WTC11 (cell line): Measurements from ENCODE around the gene PEBP1. TPM values are rescaled to one million over a fixed set of nuclear protein-coding genes. Genes with fewer than 3 reads are reported as not detected.

Experiments
- ATAC-seq: fragments of 200-7000 bp; cut with Tn5 transposase; 2 replicates; pipeline ENCODE4 v1.10.0; 2021; ENCODE audit warnings: mild to moderate bottlenecking, moderate library complexity
- CTCF ChIA-PET: fragments of 300-600 bp; sonication (Branson Sonifier 250); formaldehyde crosslinking; loops from one replicate; lab custom pipeline; 2021; ENCODE audit warnings: antibody characterized with exemption; lab: Charles Lee
- POLR2A ChIA-PET: fragments of 350-600 bp; sonication (Branson Sonifier 250); formaldehyde crosslinking; loops from one replicate; lab custom pipeline; 2021; ENCODE audit warnings: antibody characterized with exemption; lab: Charles Lee
- DNase-seq: peaks from one replicate; pipeline ENCODE4 v3.0.0; 2021; ENCODE audit warnings: low spot score
- H3K27ac Mint-ChIP-seq: 2 replicates; pipeline ENCODE4 v1.8.0; 2021; ENCODE audit warnings: mixed read lengths
- H3K27me3 Mint-ChIP-seq: 2 replicates; pipeline ENCODE4 v1.8.0; 2021; ENCODE audit warnings: low read depth, mild to moderate bottlenecking, moderate library complexity, mixed read lengths
- H3K36me3 Mint-ChIP-seq: 2 replicates; pipeline ENCODE4 v1.8.0; 2021; ENCODE audit warnings: mixed read lengths
- H3K4me1 Mint-ChIP-seq: 2 replicates; pipeline ENCODE4 v1.8.0; 2022; ENCODE audit warnings: mixed read lengths
- H3K4me3 Mint-ChIP-seq: 2 replicates; pipeline ENCODE4 v1.8.0; 2021; ENCODE audit warnings: mild to moderate bottlenecking, moderate library complexity, mixed read lengths
- H3K9me3 Mint-ChIP-seq: 2 replicates; pipeline ENCODE4 v1.8.0; 2021; ENCODE audit warnings: mixed read lengths
- AR ChIP-seq: fragments of 250-450 bp; sonication (Bioruptor Pico); IDR thresholded peaks from 2 replicates; pipeline ENCODE4 v1.9.0; 2021; ENCODE audit warnings: mild to moderate bottlenecking
- CREM ChIP-seq: sonication (generic); formaldehyde crosslinking; IDR thresholded peaks from 2 replicates; pipeline ENCODE4 v1.8.1; 2022; ENCODE audit warnings: mild to moderate bottlenecking, missing genetic modification reagents, moderate library complexity
- CTCF ChIP-seq: fragments of 200-600 bp; IDR thresholded peaks from 2 replicates; pipeline ENCODE4 v1.8.0; 2022; ENCODE audit warnings: antibody characterized with exemption
- FOXP4 ChIP-seq: sonication (generic); formaldehyde crosslinking; IDR thresholded peaks from 2 replicates; pipeline ENCODE4 v1.8.0; 2022; ENCODE audit warnings: mild to moderate bottlenecking, missing genetic modification reagents
- MLX ChIP-seq: sonication (generic); formaldehyde crosslinking; IDR thresholded peaks from 2 replicates; pipeline ENCODE4 v1.8.1; 2023; ENCODE audit warnings: mild to moderate bottlenecking, missing genetic modification reagents, moderate library complexity
- MXD4 ChIP-seq: fragments of 250-450 bp; sonication (Bioruptor Pico); IDR thresholded peaks from 2 replicates; pipeline ENCODE4 v1.8.0; 2021; ENCODE audit warnings: mild to moderate bottlenecking, moderate library complexity, borderline replicate concordance
- NFYB ChIP-seq: sonication (generic); formaldehyde crosslinking; conservative IDR thresholded peaks from 2 replicates; pipeline ENCODE4 v1.8.0; 2022; ENCODE audit warnings: low read depth, missing genetic modification reagents
- SOX15 ChIP-seq: fragments of 250-450 bp; sonication (Bioruptor Pico); IDR thresholded peaks from 2 replicates; pipeline ENCODE4 v1.9.0; 2021; ENCODE audit warnings: mild to moderate bottlenecking
- ZBTB43 ChIP-seq: sonication (generic); formaldehyde crosslinking; IDR thresholded peaks from 2 replicates; pipeline ENCODE4 v1.8.1; 2023; ENCODE audit warnings: mild to moderate bottlenecking, missing genetic modification reagents
- ZMAT4 ChIP-seq: fragments of 250-450 bp; sonication (Bioruptor Pico); IDR thresholded peaks from 2 replicates; pipeline ENCODE4 v1.9.0; 2021; ENCODE audit warnings: mild to moderate bottlenecking
- ZNF121 ChIP-seq: sonication (generic); formaldehyde crosslinking; IDR thresholded peaks from 2 replicates; pipeline ENCODE4 v1.8.0; 2023; ENCODE audit warnings: missing genetic modification reagents
- ZNF219 ChIP-seq: sonication (generic); formaldehyde crosslinking; IDR thresholded peaks from 2 replicates; pipeline ENCODE4 v1.8.0; 2023; ENCODE audit warnings: missing genetic modification reagents, mild to moderate bottlenecking, borderline replicate concordance
- ZNF232 ChIP-seq: sonication (generic); formaldehyde crosslinking; IDR thresholded peaks from 2 replicates; pipeline ENCODE4 v1.8.0; 2022; ENCODE audit warnings: mild to moderate bottlenecking, missing genetic modification reagents
- ZNF317 ChIP-seq: sonication (generic); formaldehyde crosslinking; IDR thresholded peaks from 2 replicates; pipeline ENCODE4 v1.8.1; 2023; ENCODE audit warnings: low read depth, mild to moderate bottlenecking, moderate library complexity, missing genetic modification reagents, borderline replicate concordance
- ZNF532 ChIP-seq: fragments of 250-450 bp; sonication (Bioruptor Pico); IDR thresholded peaks from 2 replicates; pipeline ENCODE4 v1.9.0; 2021; ENCODE audit warnings: mild to moderate bottlenecking, borderline replicate concordance
- total RNA-seq: library from RNA; stranded (reverse); gene quantifications from 3 replicates; pipeline ENCODE4 v1.2.3, GENCODE V29; 2021

The PEBP1 gene
- total RNA-seq, 1 experiment from 2014 or later: 363 TPM

GRCh38 chr12:118119449-118119879 is 16.5 kb upstream of the PEBP1 start (continued):
- TF ChIP-seq AR (CRISPR knock-in tag) (peak; percentile 71; the same call in 1 of the 2 replicates), MXD4 (CRISPR knock-in tag) (no peak), ZNF532 (CRISPR knock-in tag) (no peak), ZNF317 (no peak), ZNF121 (CRISPR knock-in tag) (peak; percentile 88)

- Mint-ChIP-seq H3K4me1 (peaks cover 43% of the 10 kb centered on the region), H3K27me3 (no peaks in the 10 kb centered on the region), H3K4me3 (peak overlapping the region; percentile 48), H3K9me3 (0 out of 2 replicates have a peak, but pooled peaks cover 2% of the 10 kb centered on the region), H3K27ac (peak overlapping the region; percentile 100), H3K36me3 (peaks cover 6% of the 10 kb centered on the region)
- DNase-seq (peak; percentile 81), ATAC-seq (peak; percentile 82)
- CTCF ChIA-PET: interaction anchor here (0.6 to 3.7 kb wide), 25 partner anchors 8 to 822 kb away, joined by 3 to 70 read pairs (median 5); partner anchors contain the start of genes PEBP1, SUDS3, TAOK3 and VSIG10
- POLR2A ChIA-PET: interaction anchor here (0.6 to 1.7 kb wide), 4 partner anchors 15 to 57 kb away, joined by 3 to 11 read pairs (median 6); partner anchors contain the start of genes PEBP1 and VSIG10
- no peak for TF ChIP-seq ZNF232
- peak; percentile 77 for TF ChIP-seq CTCF
- no peak for TF ChIP-seq ZBTB43 (CRISPR knock-in tag)
- TF ChIP-seq SOX15 (CRISPR knock-in tag): no peak
- 0 out of 2 replicates have a peak, but pooled peaks have one; percentile 9 for TF ChIP-seq ZMAT4 (CRISPR knock-in tag)
- TF ChIP-seq MLX (CRISPR knock-in tag): no peak
- TF ChIP-seq NFYB (CRISPR knock-in tag): no peak
- TF ChIP-seq FOXP4 (CRISPR knock-in tag): no peak
- TF ChIP-seq ZNF532 (CRISPR knock-in tag): no peak
- TF ChIP-seq CREM (CRISPR knock-in tag): no peak
- TF ChIP-seq ZNF121 (CRISPR knock-in tag): no peak
- TF ChIP-seq ZNF219 (CRISPR knock-in tag): no peak
Observed at GRCh38 chr12:118120579-118121363, 15.2 kb upstream of the PEBP1 start.
